SK-N-SH (cell line): ENCODE measurements around the gene FN3K. TPM values are rescaled to one million over a fixed set of nuclear protein-coding genes. Genes with fewer than 3 reads are reported as not detected.

Source experiments
- CTCF ChIA-PET: fragments of 300-600, 350-600 bp; formaldehyde crosslinking; extraction: SDS; loops from one replicate; lab custom pipeline; 2021; lab: Yijun Ruan, JAX
- POLR2A ChIA-PET: fragments of 350-600 bp; sonication (Branson Sonifier 250); formaldehyde crosslinking; extraction: SDS; loops from one replicate; lab custom pipeline; 2020; ENCODE audit warnings: antibody characterized with exemption, inconsistent platforms; lab: Yijun Ruan, JAX
- DNase-seq: peaks from one replicate; pipeline ENCODE4 v3.0.0; 2012
- H2AFZ ChIP-seq: fragments of 200-600 bp; sonication (generic); 2 replicates; pipeline ENCODE4 v1.8.1; 2016; ENCODE audit warnings: antibody characterized with exemption, mild to moderate bottlenecking, low read depth
- H3F3A ChIP-seq: fragments of 200-600 bp; sonication (generic); replicated peaks from 2 replicates; pipeline ENCODE3; 2016; ENCODE audit warnings: antibody characterized with exemption, mild to moderate bottlenecking; ENCODE audit not compliant: insufficient read depth
- H3K27ac ChIP-seq, 2 experiments: fragments of 200-500 bp in 1 of 2; fragments of 200-600 bp in 1 of 2; sonication (Bioruptor generic) in 1 of 2; sonication (generic), shearing (Covaris generic) in 1 of 2; 2 replicates each; pipeline versions ENCODE4 v1.5.1 to v1.6.1; 2014 to 2016; ENCODE audit warnings: low read depth in 2 of 2, inconsistent platforms in 1 of 2, low read length in 1 of 2, mild to moderate bottlenecking in 1 of 2, mixed read lengths in 1 of 2
- H3K27me3 ChIP-seq: fragments of 200-600 bp; sonication (generic), shearing (Covaris generic); 2 replicates; pipeline ENCODE4 v1.6.1; 2016; ENCODE audit warnings: mixed run types; ENCODE audit not compliant: insufficient read depth
- H3K36me3 ChIP-seq, 2 experiments: fragments of 200-500 bp in 1 of 2; fragments of 200-600 bp in 1 of 2; sonication (Bioruptor generic) in 1 of 2; sonication (generic) in 1 of 2; replicated peaks in 1 of 2; 2 replicates each; pipeline versions ENCODE3 to v1.5.1; 2014 to 2016; ENCODE audit warnings: low read length in 1 of 2, mild to moderate bottlenecking in 1 of 2; ENCODE audit not compliant: insufficient read depth in 2 of 2, control insufficient read depth in 1 of 2
- H3K4me1 ChIP-seq, 2 experiments: fragments of 200-500 bp in 1 of 2; fragments of 200-600 bp in 1 of 2; sonication (Bioruptor generic) in 1 of 2; sonication (generic), shearing (Covaris generic) in 1 of 2; 2 replicates each; pipeline versions ENCODE4 v1.5.1 to v1.6.1; 2014 to 2016; ENCODE audit warnings: low read depth in 1 of 2, low read length in 1 of 2, mixed run types in 1 of 2; ENCODE audit not compliant: insufficient read depth in 2 of 2, control insufficient read depth in 1 of 2
- H3K4me2 ChIP-seq: fragments of 200-600 bp; sonication (generic), shearing (Covaris generic); 2 replicates; pipeline ENCODE4 v1.6.1; 2017; ENCODE audit warnings: mixed run types
- H3K4me3 ChIP-seq, 2 experiments: fragments of 200-500 bp in 1 of 2; fragments of 200-600 bp in 1 of 2; sonication (Bioruptor generic) in 1 of 2; sonication (generic), shearing (Covaris generic) in 1 of 2; 2 replicates each; pipeline versions ENCODE4 v1.5.1 to v1.8.1; 2014 to 2016; ENCODE audit warnings: low read depth in 2 of 2, inconsistent platforms in 1 of 2, low read length in 1 of 2, mild to moderate bottlenecking in 1 of 2, mixed read lengths in 1 of 2, moderate library complexity in 1 of 2
- H3K79me2 ChIP-seq: fragments of 200-600 bp; sonication (generic); 2 replicates; pipeline ENCODE4 v1.8.1; 2017; ENCODE audit warnings: mild to moderate bottlenecking; ENCODE audit not compliant: insufficient read depth
- H3K9ac ChIP-seq: fragments of 200-600 bp; sonication (generic); 2 replicates; pipeline ENCODE4 v1.6.1; 2017; ENCODE audit warnings: mixed run types
- H3K9me2 ChIP-seq: fragments of 200-600 bp; sonication (generic); 2 replicates; pipeline ENCODE4 v1.6.1; 2017; ENCODE audit warnings: mixed run types
- H3K9me3 ChIP-seq: fragments of 200-600 bp; sonication (generic); 2 replicates; pipeline ENCODE4 v1.6.1; 2017; ENCODE audit warnings: mixed run types, mild to moderate bottlenecking, moderate library complexity
- H4K20me1 ChIP-seq: fragments of 200-600 bp; sonication (generic); 2 replicates; pipeline ENCODE4 v1.6.1; 2017; ENCODE audit warnings: mild to moderate bottlenecking, mixed run types; ENCODE audit not compliant: insufficient read depth
- CHD2 ChIP-seq: fragments of 150-350 bp; IDR thresholded peaks from 2 replicates; pipeline ENCODE4 v1.6.1; 2018; ENCODE audit warnings: low read length; ENCODE audit not compliant: partially characterized antibody
- ELF1 ChIP-seq: IDR thresholded peaks from 2 replicates; pipeline ENCODE4 v1.4.0; 2012
- EZH2phosphoT487 ChIP-seq: fragments of 200-600 bp; sonication (generic); IDR thresholded peaks from 2 replicates; pipeline ENCODE4 v1.6.1; 2017; ENCODE audit warnings: low read depth, mixed run types, mild to moderate bottlenecking, antibody characterized with exemption, moderate library complexity, borderline replicate concordance
- FOSL2 ChIP-seq: IDR thresholded peaks from 2 replicates; pipeline ENCODE4 v1.4.0; 2012; ENCODE audit warnings: low read depth, mild to moderate bottlenecking, moderate library complexity, borderline replicate concordance
- GABPA ChIP-seq: IDR thresholded peaks from 2 replicates; pipeline ENCODE4 v1.4.0; 2012; ENCODE audit warnings: low read depth, mild to moderate bottlenecking
- JUND ChIP-seq: IDR thresholded peaks from 2 replicates; pipeline ENCODE4 v1.4.0; 2012
- MXI1 ChIP-seq: IDR thresholded peaks from 2 replicates; pipeline ENCODE4 v1.6.1; 2012; ENCODE audit warnings: mild to moderate bottlenecking, low read depth, low read length, improper control_type of control experiment
- NFIC ChIP-seq: IDR thresholded peaks from 2 replicates; pipeline ENCODE4 v1.4.0; 2012; ENCODE audit warnings: borderline replicate concordance
- RAD21 ChIP-seq: IDR thresholded peaks from 2 replicates; pipeline ENCODE4 v1.6.1; 2012; ENCODE audit warnings: mild to moderate bottlenecking, low read length
- RCOR1 ChIP-seq: fragments of 150-350 bp; IDR thresholded peaks from 2 replicates; pipeline ENCODE4 v1.6.1; 2017; ENCODE audit warnings: antibody characterized with exemption, low read length
- RFX5 ChIP-seq: IDR thresholded peaks from 2 replicates; pipeline ENCODE4 v1.6.1; 2012; ENCODE audit warnings: mild to moderate bottlenecking, improper control_type of control experiment, low read length
- RXRA ChIP-seq: IDR thresholded peaks from 2 replicates; pipeline ENCODE4 v1.4.0; 2012; ENCODE audit warnings: low read depth, mild to moderate bottlenecking, borderline replicate concordance
- SIN3A ChIP-seq: IDR thresholded peaks from 2 replicates; pipeline ENCODE4 v1.6.1; 2012; ENCODE audit warnings: low read depth, mild to moderate bottlenecking, low read length, moderate library complexity, borderline replicate concordance
- SMC3 ChIP-seq: IDR thresholded peaks from 2 replicates; pipeline ENCODE4 v1.6.1; 2012; ENCODE audit warnings: low read depth, low read length, improper control_type of control experiment
- TAF1 ChIP-seq: IDR thresholded peaks from 2 replicates; pipeline ENCODE4 v1.6.1; 2012; ENCODE audit warnings: low read depth, mild to moderate bottlenecking, low read length, moderate library complexity, borderline replicate concordance
- TEAD4 ChIP-seq: IDR thresholded peaks from 2 replicates; pipeline ENCODE4 v1.4.0; 2012; ENCODE audit warnings: mild to moderate bottlenecking, borderline replicate concordance; ENCODE audit not compliant: insufficient read depth
- YY1 ChIP-seq: IDR thresholded peaks from 2 replicates; pipeline ENCODE4 v1.4.0; 2012; ENCODE audit warnings: low read depth, mild to moderate bottlenecking
- WGBS: methylation state at CpG from one replicate; pipeline ENCODE4 v1.1.6; 2017; ENCODE audit warnings: low lambda C conversion rate; 5-methylcytosine and 5-hydroxymethylcytosine counted together
- polyA plus RNA-seq, 3 experiments: library from polyadenylated mRNA; depleted of rRNA; stranded (reverse); fragments of >200 nt; gene quantifications; 2 replicates each; pipeline ENCODE4 v1.2.3, GENCODE V29; 2012
- TF ChIP-seq, protein P1 (sequence below): IDR thresholded peaks from 2 replicates; pipeline ENCODE4 v1.4.0; 2012; ENCODE audit warnings: low read depth
- TF ChIP-seq, protein P2 (sequence below): IDR thresholded peaks from 2 replicates; pipeline ENCODE4 v1.6.1; 2012; ENCODE audit warnings: mild to moderate bottlenecking, low read depth, low read length, moderate library complexity

Gene FN3K
- polyA plus RNA-seq, 1 of the 3 experiments (the other 2 are of a cell fraction), result 9.9 TPM

DNA sequence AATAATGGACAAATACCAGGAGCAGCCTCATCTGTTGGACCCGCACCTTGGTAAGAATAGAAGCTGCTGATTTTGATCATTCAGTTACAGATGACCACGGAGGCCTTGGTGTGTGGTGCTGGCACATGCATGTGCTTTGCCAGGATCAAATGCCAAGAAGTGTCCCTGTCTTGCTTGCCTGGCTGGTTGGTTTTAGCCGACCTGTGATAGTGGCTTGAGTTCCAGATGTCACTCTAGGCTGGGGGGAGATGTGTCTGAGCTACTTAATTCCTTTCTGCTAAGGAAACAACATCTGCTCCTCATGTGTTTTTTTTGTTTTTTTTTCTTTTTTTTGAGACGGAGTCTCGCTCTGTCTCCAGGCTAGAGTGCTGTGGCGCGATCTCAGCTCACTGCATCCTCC lies 20.8 kb downstream of the FN3K start:
- no peak overlapping the region for H3K4me2 ChIP-seq
- POLR2A ChIA-PET, result no interaction called here
- no peak for DNase-seq

DNA sequence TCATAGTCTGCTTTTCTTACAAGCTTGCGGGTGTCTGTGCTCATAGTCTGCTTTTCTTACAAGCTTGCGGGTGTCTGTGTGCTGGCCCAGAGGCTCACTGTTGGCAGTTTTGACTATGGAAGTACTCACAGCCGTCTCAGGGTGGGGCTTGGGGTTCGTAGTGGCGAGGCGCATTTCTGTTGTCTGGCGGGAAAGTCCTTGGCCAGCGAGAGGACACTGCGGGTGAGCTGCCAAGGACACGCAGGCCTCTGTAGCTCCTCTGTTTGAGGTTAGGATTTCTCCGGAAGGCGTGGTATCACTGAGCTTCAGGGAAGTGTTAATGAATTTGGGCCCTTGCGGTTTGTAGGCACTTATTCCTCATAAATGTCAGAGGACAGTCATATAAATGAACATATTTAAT lies 30.0 kb downstream of the FN3K start:
- Histone ChIP-seq H3K4me2 (no peak overlapping the region), H2AFZ (no peak overlapping the region), H3K79me2 (peaks cover 39% of the 10 kb centered on the region), H3K4me1 (no peaks in the 10 kb centered on the region), H3K36me3 (peaks cover 33 to 54% of the 10 kb centered on the region in 2 experiments), H3K9me3 (no peaks in the 10 kb centered on the region), H4K20me1 (peaks cover 4% of the 10 kb centered on the region; the same call in 1 of the 2 replicates)
- CTCF ChIA-PET, result interaction anchor here (0.8 to 5.0 kb wide), 9 partner anchors 10 to 268 kb away, joined by 3 to 33 read pairs (median 5); no protein-coding TSS in a partner anchor
- no peak for TF ChIP-seq RFX5
- TF ChIP-seq GABPA, result no peak
- TF ChIP-seq EZH2phosphoT487, result no peak
- TF ChIP-seq TEAD4, result no peak
- TF ChIP-seq NFIC, result no peak
- no peak for TF ChIP-seq RXRA
- TF ChIP-seq JUND, result no peak
- TF ChIP-seq SMC3, result no peak
- TF ChIP-seq SIN3A, result no peak
- no peak for TF ChIP-seq TAF1
- no peak for TF ChIP-seq MXI1
- TF ChIP-seq, all 33 proteins: peak for 0
- 95% methylated on average over 13 of the region's 13 CpGs for WGBS
- Histone ChIP-seq H3K9me2 (no peaks in the 10 kb centered on the region), H3F3A (no peaks in the 10 kb centered on the region), H3K9ac (no peak overlapping the region), H3K27me3 (no peaks in the 10 kb centered on the region), H3K4me3 (no peak overlapping the region), H3K27ac (no peak overlapping the region)
- POLR2A ChIA-PET, result no interaction called here
- no peak for DNase-seq

More for the DNA sequence above, 20.8 kb downstream of the FN3K start:
- peaks cover 7 to 28% of the 10 kb centered on the region in 2 experiments for H3K36me3 ChIP-seq
- no peak overlapping the region for H3K9ac ChIP-seq
- peaks cover 6 to 14% of the 10 kb centered on the region in 2 experiments; a peak in 1 of 4 replicates for H3K4me1 ChIP-seq
- no peak for TF ChIP-seq CHD2
- TF ChIP-seq, protein P1, sequence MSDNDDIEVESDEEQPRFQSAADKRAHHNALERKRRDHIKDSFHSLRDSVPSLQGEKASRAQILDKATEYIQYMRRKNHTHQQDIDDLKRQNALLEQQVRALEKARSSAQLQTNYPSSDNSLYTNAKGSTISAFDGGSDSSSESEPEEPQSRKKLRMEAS, result no peak
- no peak for TF ChIP-seq FOSL2
- TF ChIP-seq GABPA, result no peak
- TF ChIP-seq YY1, result no peak
- TF ChIP-seq TAF1, result no peak
- no peak for TF ChIP-seq RFX5
- TF ChIP-seq, protein P2, sequence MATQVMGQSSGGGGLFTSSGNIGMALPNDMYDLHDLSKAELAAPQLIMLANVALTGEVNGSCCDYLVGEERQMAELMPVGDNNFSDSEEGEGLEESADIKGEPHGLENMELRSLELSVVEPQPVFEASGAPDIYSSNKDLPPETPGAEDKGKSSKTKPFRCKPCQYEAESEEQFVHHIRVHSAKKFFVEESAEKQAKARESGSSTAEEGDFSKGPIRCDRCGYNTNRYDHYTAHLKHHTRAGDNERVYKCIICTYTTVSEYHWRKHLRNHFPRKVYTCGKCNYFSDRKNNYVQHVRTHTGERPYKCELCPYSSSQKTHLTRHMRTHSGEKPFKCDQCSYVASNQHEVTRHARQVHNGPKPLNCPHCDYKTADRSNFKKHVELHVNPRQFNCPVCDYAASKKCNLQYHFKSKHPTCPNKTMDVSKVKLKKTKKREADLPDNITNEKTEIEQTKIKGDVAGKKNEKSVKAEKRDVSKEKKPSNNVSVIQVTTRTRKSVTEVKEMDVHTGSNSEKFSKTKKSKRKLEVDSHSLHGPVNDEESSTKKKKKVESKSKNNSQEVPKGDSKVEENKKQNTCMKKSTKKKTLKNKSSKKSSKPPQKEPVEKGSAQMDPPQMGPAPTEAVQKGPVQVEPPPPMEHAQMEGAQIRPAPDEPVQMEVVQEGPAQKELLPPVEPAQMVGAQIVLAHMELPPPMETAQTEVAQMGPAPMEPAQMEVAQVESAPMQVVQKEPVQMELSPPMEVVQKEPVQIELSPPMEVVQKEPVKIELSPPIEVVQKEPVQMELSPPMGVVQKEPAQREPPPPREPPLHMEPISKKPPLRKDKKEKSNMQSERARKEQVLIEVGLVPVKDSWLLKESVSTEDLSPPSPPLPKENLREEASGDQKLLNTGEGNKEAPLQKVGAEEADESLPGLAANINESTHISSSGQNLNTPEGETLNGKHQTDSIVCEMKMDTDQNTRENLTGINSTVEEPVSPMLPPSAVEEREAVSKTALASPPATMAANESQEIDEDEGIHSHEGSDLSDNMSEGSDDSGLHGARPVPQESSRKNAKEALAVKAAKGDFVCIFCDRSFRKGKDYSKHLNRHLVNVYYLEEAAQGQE, result no peak
- TF ChIP-seq ELF1, result no peak
- TF ChIP-seq RCOR1, result no peak
- TF ChIP-seq RAD21, result no peak
- CTCF ChIA-PET, result interaction anchor here (0.8 to 4.7 kb wide), 4 partner anchors 19 to 88 kb away, joined by 3 to 22 read pairs (median 10); no protein-coding TSS in a partner anchor
- peaks cover 3% of the 10 kb centered on the region for H3F3A ChIP-seq
- H3K9me3 ChIP-seq, result no peaks in the 10 kb centered on the region
- peaks cover 86% of the 10 kb centered on the region for H3K79me2 ChIP-seq
- H3K9me2 ChIP-seq, result no peaks in the 10 kb centered on the region
- no peak overlapping the region for H3K27ac ChIP-seq
- H3K27me3 ChIP-seq, result no peaks in the 10 kb centered on the region
- no peak overlapping the region for H2AFZ ChIP-seq
- WGBS, result 95% methylated on average over 7 of the region's 7 CpGs
- peaks cover 23% of the 10 kb centered on the region for H4K20me1 ChIP-seq
- H3K4me3 ChIP-seq, result no peak overlapping the region
